Eye (tissue), 1 donor: Measurements from ENCODE around the gene OR7D4.
"Not testable (repeated sequence)": the region's sequence is repeated elsewhere in the genome, so short reads cannot be mapped to it uniquely, and the experiment has no call there.

ENCODE experiments used
- DNase-seq: peaks from one replicate; pipeline ENCODE4 v3.0.0-alpha.2; 2015

OR7D4 gene

GRCh38 chr19:9219489-9219888, at the start of gene OR7D4:
TSS of gene OR7D4 (minus strand) at chr19:9219589. CDS start at chr19:9214837, 4,752 bp downstream.
- DNase-seq, result no peak

GRCh38 chr19:9251236-9251635, 31.8 kb upstream of the OR7D4 start:
- no peak for DNase-seq

- DNase-seq, result no peak
Measured at GRCh38 chr19:9250630-9251029, 31.2 kb upstream of the OR7D4 start, which contains the start of gene OR7E24. TSS of gene OR7E24 (plus strand) at chr19:9250930. CDS start at chr19:9251044, 114 bp downstream.

GRCh38 chr19:9205501-9206113, 13.8 kb downstream of the OR7D4 start:
- peak; percentile 83 for DNase-seq

GRCh38 chr19:9198044-9198443, 21.3 kb downstream of the OR7D4 start:
- not testable (repeated sequence) for DNase-seq

- DNase-seq, result no peak
Measured at GRCh38 chr19:9189535-9189934, 29.9 kb downstream of the OR7D4 start.

- no peak for DNase-seq
Measured at GRCh38 chr19:9187191-9187590, 32.2 kb downstream of the OR7D4 start.

GRCh38 chr19:9183000-9183399, 36.4 kb downstream of the OR7D4 start:
- DNase-seq, result no peak

GRCh38 chr19:9178901-9179300, 40.5 kb downstream of the OR7D4 start, which contains the start of gene OR7D2:
TSS of gene OR7D2 (plus strand) at chr19:9178979. CDS start at chr19:9185782, 6,803 bp downstream.
- no peak for DNase-seq

GRCh38 chr19:9175326-9175725, 44.1 kb downstream of the OR7D4 start:
- DNase-seq, result no peak

- no peak for DNase-seq
Measured at GRCh38 chr19:9171393-9171991, 47.9 kb downstream of the OR7D4 start.

GRCh38 chr19:9166846-9167245, 52.5 kb downstream of the OR7D4 start:
- no peak for DNase-seq

GRCh38 chr19:9165261-9165660, 54.1 kb downstream of the OR7D4 start:
- DNase-seq, result no peak

GRCh38 chr19:9161427-9161826, 58.0 kb downstream of the OR7D4 start:
- DNase-seq, result no peak
